22Rv1 (cell line): ENCODE results near the gene TANGO2.

ENCODE experiments used
- CTCF ChIP-seq: fragments of 450-650 bp; IDR thresholded peaks from 2 replicates; pipeline ENCODE4 v1.5.1; 2017; ENCODE audit warnings: mild to moderate bottlenecking
- ZFX ChIP-seq: fragments of 450-650 bp; IDR thresholded peaks from 2 replicates; pipeline ENCODE4 v1.6.1; 2017; ENCODE audit warnings: antibody characterized with exemption, borderline replicate concordance

- TF ChIP-seq CTCF, result no peak
- TF ChIP-seq ZFX, result no peak
These were observed 32.6 kb downstream of the TANGO2 start for GRCh38 chr22:20053407-20054033.
